CD14-positive monocyte (primary cell): Measurements from ENCODE around the gene ILK. TPM values are rescaled to one million over a fixed set of nuclear protein-coding genes. Genes with fewer than 3 reads are reported as not detected.

ENCODE experiments used
- DNase-seq, 3 donors: peaks; one replicate each; pipeline ENCODE4 v3.0.0-alpha.2; 2011 to 2022
- H2AFZ ChIP-seq: 2 replicates; pipeline ENCODE4 v1.6.0; 2012; ENCODE audit warnings: mild to moderate bottlenecking, low read depth, low read length, inconsistent platforms; ENCODE audit not compliant: insufficient read depth, poor library complexity, severe bottlenecking
- H3K27ac ChIP-seq, 2 donors: 1 replicate in 1 of 2; 2 replicates in 1 of 2; pipeline ENCODE4 v1.5.1; 2012 to 2013; ENCODE audit warnings: low read length in 2 of 2, control low read depth in 1 of 2, inconsistent platforms in 1 of 2, low read depth in 1 of 2, mild to moderate bottlenecking in 1 of 2
- H3K27me3 ChIP-seq, 2 donors: one replicate each; pipeline versions ENCODE4 v1.6.0 to v1.6.1; 2011 to 2013; ENCODE audit warnings: low read length in 2 of 2; ENCODE audit not compliant: control insufficient read depth in 2 of 2, insufficient read depth in 2 of 2
- H3K36me3 ChIP-seq, 2 donors: replicated peaks in 1 of 2; 1 replicate in 1 of 2; 2 replicates in 1 of 2; pipeline versions ENCODE4 v1.5.1 to v1.6.1; 2012 to 2013; ENCODE audit warnings: low read length in 2 of 2, control low read depth in 1 of 2, inconsistent platforms in 1 of 2, mild to moderate bottlenecking in 1 of 2; ENCODE audit not compliant: insufficient read depth in 2 of 2, control insufficient read depth in 1 of 2
- H3K4me1 ChIP-seq, 2 donors: 1 replicate in 1 of 2; 2 replicates in 1 of 2; pipeline versions ENCODE4 v1.5.1 to v1.6.1; 2012 to 2013; ENCODE audit warnings: low read length in 2 of 2, control low read depth in 1 of 2, inconsistent platforms in 1 of 2, mild to moderate bottlenecking in 1 of 2, moderate library complexity in 1 of 2; ENCODE audit not compliant: insufficient read depth in 2 of 2, control insufficient read depth in 1 of 2
- H3K4me2 ChIP-seq: replicated peaks from 2 replicates; pipeline ENCODE3; 2012; ENCODE audit warnings: low read length, moderate library complexity, mild to moderate bottlenecking; ENCODE audit not compliant: poor library complexity, severe bottlenecking; ENCODE audit errors: extremely low read depth
- H3K4me3 ChIP-seq, 3 experiments: fragments of 200-600 bp in 1 of 3; sonication (generic) in 1 of 3; replicated peaks in 1 of 3; 1 replicate in 2 of 3; 2 replicates in 1 of 3; pipeline ENCODE4 v1.5.1; 2011 to 2013; ENCODE audit warnings: low read length in 3 of 3, mild to moderate bottlenecking in 3 of 3, control low read depth in 2 of 3, low read depth in 2 of 3, inconsistent platforms in 1 of 3, moderate library complexity in 1 of 3
- H3K79me2 ChIP-seq: 2 replicates; pipeline ENCODE4 v1.6.0; 2012; ENCODE audit warnings: mild to moderate bottlenecking, control low read depth, inconsistent platforms, low read length, moderate library complexity; ENCODE audit not compliant: insufficient read depth
- H3K9ac ChIP-seq: 2 replicates; pipeline ENCODE4 v1.6.0; 2017; ENCODE audit warnings: low read length, mild to moderate bottlenecking; ENCODE audit not compliant: insufficient read depth, poor library complexity, severe bottlenecking
- H3K9me3 ChIP-seq, 2 donors: replicated peaks in 1 of 2; 1 replicate in 1 of 2; 2 replicates in 1 of 2; pipeline versions ENCODE4 v1.5.1 to v1.6.1; 2012 to 2013; ENCODE audit warnings: low read length in 2 of 2, control low read depth in 1 of 2; ENCODE audit not compliant: control insufficient read depth in 1 of 2, insufficient read depth in 1 of 2
- H4K20me1 ChIP-seq: 2 replicates; pipeline ENCODE4 v1.6.0; 2012; ENCODE audit warnings: mild to moderate bottlenecking, low read length, control low read depth, moderate library complexity; ENCODE audit not compliant: insufficient read depth
- H3K27ac Mint-ChIP-seq, 7 donors: one replicate each; pipeline ENCODE4 v1.8.0; 2020; ENCODE audit warnings: mild to moderate bottlenecking in 7 of 7, mixed read lengths in 7 of 7, moderate library complexity in 6 of 7, inconsistent platforms in 2 of 7
- H3K27me3 Mint-ChIP-seq, 3 donors: one replicate each; pipeline ENCODE4 v1.8.0; 2021 to 2022; ENCODE audit warnings: low read depth in 3 of 3, mild to moderate bottlenecking in 3 of 3, mixed read lengths in 3 of 3, moderate library complexity in 3 of 3, inconsistent platforms in 1 of 3
- H3K36me3 Mint-ChIP-seq, 2 donors: one replicate each; pipeline ENCODE4 v1.8.0; 2020; ENCODE audit warnings: mixed read lengths in 2 of 2, inconsistent platforms in 1 of 2, mild to moderate bottlenecking in 1 of 2
- H3K4me1 Mint-ChIP-seq: one replicate; pipeline ENCODE4 v1.8.0; 2020; ENCODE audit warnings: mild to moderate bottlenecking, mixed read lengths
- H3K4me3 Mint-ChIP-seq, 2 donors: one replicate each; pipeline ENCODE4 v1.8.0; 2020; ENCODE audit warnings: mild to moderate bottlenecking in 2 of 2, mixed read lengths in 2 of 2, moderate library complexity in 1 of 2
- H3K9me3 Mint-ChIP-seq, 7 donors: one replicate each; pipeline ENCODE4 v1.8.0; 2020 to 2022; ENCODE audit warnings: mixed read lengths in 7 of 7, mild to moderate bottlenecking in 6 of 7, moderate library complexity in 6 of 7, inconsistent platforms in 2 of 7
- CTCF ChIP-seq: fragments of 200-600 bp; IDR thresholded peaks from one replicate; pipeline ENCODE4 v1.8.0; 2022; ENCODE audit warnings: antibody characterized with exemption, mild to moderate bottlenecking
- WGBS: methylation state at CpG from one replicate; pipeline ENCODE4 v1.1.5; 2013; ENCODE audit warnings: missing lambda C conversion rate; ENCODE audit not compliant: insufficient coverage; 5-methylcytosine and 5-hydroxymethylcytosine counted together
- intact Hi-C, 2 donors: fragments of 100-400 bp; cut with micrococcal nuclease; formaldehyde crosslinking; loops; one replicate each; pipeline versions ENCODE4 v1.15.0 to v1.15.1; 2023
- polyA plus RNA-seq, 3 donors: library from polyadenylated mRNA; depleted of rRNA in 1 of 3; unstranded in 2 of 3; stranded (reverse) in 1 of 3; fragments of 300-500 nt in 2 of 3; fragments of >200 nt in 1 of 3; fragmentation: Illumina TruSeq in 2 of 3; gene quantifications; 1 replicate in 2 of 3; 2 replicates in 1 of 3; pipeline ENCODE4 v1.2.3, GENCODE V29; 2012 to 2021

Gene ILK
- polyA plus RNA-seq, 3 donors, result 165 to 271 (median 250) TPM

- Histone ChIP-seq H4K20me1 (no peaks in the 10 kb centered on the region), H3K9ac (no peak within 1 kb of the TSS)
- intact Hi-C loops, result no loop called here
Observed at GRCh38 chr11:6655790-6656583, 52.4 kb downstream of the ILK start, which contains the start of gene DCHS1. DCHS1 (minus strand) TSS chr11:6655809; CDS start chr11:6641613, 14,196 bp downstream.

GRCh38 chr11:6656584-6656915 lies 53.0 kb downstream of the ILK start:
- no peak for DNase-seq
- peaks cover 4 to 10% of the 10 kb centered on the region in 2 donors for H3K4me1 ChIP-seq
- H3K27ac ChIP-seq, result no peak overlapping the region
- Mint-ChIP-seq H3K27ac (no peak overlapping the region), H3K36me3 (no peaks in the 10 kb centered on the region), H3K27me3 (peaks cover 15 to 16% (median 15%) of the 10 kb centered on the region in 3 donors), H3K9me3 (peaks cover 0 to 4% (median 0%) of the 10 kb centered on the region in 7 donors), H3K4me1 (peaks cover 9% of the 10 kb centered on the region), H3K4me3 (peak overlapping the region in 1 of 2 donors; percentile 88)
- no peaks in the 10 kb centered on the region for H3K79me2 ChIP-seq
- no peaks in the 10 kb centered on the region for H3K36me3 ChIP-seq
- H3K9ac ChIP-seq, result no peak overlapping the region
- 38% methylated on average over 1 of the region's 4 CpGs for WGBS
- H3K4me3 ChIP-seq, result no peak overlapping the region
- H2AFZ ChIP-seq, result no peak overlapping the region
- H3K9me3 ChIP-seq, result peaks cover 0 to 5% of the 10 kb centered on the region in 2 donors
- intact Hi-C loops, result no loop called here
- TF ChIP-seq CTCF, result no peak
- H4K20me1 ChIP-seq, result no peaks in the 10 kb centered on the region
- H3K27me3 ChIP-seq, result peaks cover 31% of the 10 kb centered on the region in 2 donors
- H3K4me2 ChIP-seq, result no peak overlapping the region

More at GRCh38 chr11:6655790-6656583, 52.4 kb downstream of the ILK start, which contains the start of gene DCHS1:
- peak in 1 of 3 donors; percentile 23 for DNase-seq
- no peak for TF ChIP-seq CTCF
- Histone ChIP-seq H3K36me3 (no peaks in the 10 kb centered on the region), H3K4me3 (peak within 1 kb of the TSS in 2 of 3 experiments; percentile 16 to 51), H3K27me3 (peaks cover 31% of the 10 kb centered on the region in 2 donors), H3K9me3 (peaks cover 0 to 5% of the 10 kb centered on the region in 2 donors), H2AFZ (peak within 1 kb of the TSS; percentile 62), H3K79me2 (no peaks in the 10 kb centered on the region), H3K4me1 (peaks cover 4 to 10% of the 10 kb centered on the region in 2 donors), H3K27ac (no peak within 1 kb of the TSS), H3K4me2 (peak within 1 kb of the TSS; percentile 58)
- H3K9me3 Mint-ChIP-seq, result peaks cover 0 to 4% (median 0%) of the 10 kb centered on the region in 7 donors
- H3K27me3 Mint-ChIP-seq, result peaks cover 15 to 16% (median 15%) of the 10 kb centered on the region in 3 donors
- 13% methylated on average over 27 of the region's 56 CpGs for WGBS
- peak within 1 kb of the TSS; percentile 70 to 88 for H3K4me3 Mint-ChIP-seq
- no peak within 1 kb of the TSS for H3K27ac Mint-ChIP-seq
- H3K4me1 Mint-ChIP-seq, result peaks cover 9% of the 10 kb centered on the region
- no peaks in the 10 kb centered on the region for H3K36me3 Mint-ChIP-seq
